Lower leg skin (tissue), 4 donors: ENCODE data around the gene OR5M11. TPM values are rescaled to one million over a fixed set of nuclear protein-coding genes. Genes with fewer than 3 reads are reported as not detected.

Experiments
- DNase-seq, 2 donors: peaks; one replicate each; pipeline ENCODE4 v3.0.0-alpha.2; 2019; ENCODE audit warnings: low spot score in 2 of 2
- H3K4me3 ChIP-seq: fragments of 200-600 bp; sonication (generic); 2 replicates; pipeline ENCODE4 v1.5.1; 2017; ENCODE audit warnings: mild to moderate bottlenecking, low read depth; ENCODE audit not compliant: poor library complexity, severe bottlenecking
- POLR2A ChIP-seq, 2 donors: fragments of 450-650 bp; IDR thresholded peaks; one replicate each; pipeline ENCODE4 v1.6.1; 2016 to 2017; ENCODE audit warnings: antibody characterized with exemption in 2 of 2, mild to moderate bottlenecking in 1 of 2, moderate library complexity in 1 of 2
- WGBS, 2 donors: methylation state at CpG; one replicate each; pipeline ENCODE4 v1.1.5; 2018; 5-methylcytosine and 5-hydroxymethylcytosine counted together
- intact Hi-C: fragments of 100-400 bp; cut with DNase I; formaldehyde crosslinking; loops from one replicate; pipeline ENCODE4 v1.15.0; 2023; ENCODE audit warnings: low total_unique reads
- total RNA-seq, 4 donors: library from RNA; depleted of rRNA; stranded (reverse); fragments of >200 nt; gene quantifications; one replicate each; pipeline ENCODE4 v1.1.0, GENCODE V29; 2016
- TF ChIP-seq, protein P1 (sequence below), 3 donors: fragments of 450-650 bp; IDR thresholded peaks; one replicate each; pipeline ENCODE4 v1.5.1; 2016; ENCODE audit warnings: antibody characterized with exemption in 3 of 3, mild to moderate bottlenecking in 3 of 3, moderate library complexity in 2 of 3

OR5M11 gene
- total RNA-seq, 4 donors from 2014 or later, result 0.38 TPM; not detected in 3

DNA sequence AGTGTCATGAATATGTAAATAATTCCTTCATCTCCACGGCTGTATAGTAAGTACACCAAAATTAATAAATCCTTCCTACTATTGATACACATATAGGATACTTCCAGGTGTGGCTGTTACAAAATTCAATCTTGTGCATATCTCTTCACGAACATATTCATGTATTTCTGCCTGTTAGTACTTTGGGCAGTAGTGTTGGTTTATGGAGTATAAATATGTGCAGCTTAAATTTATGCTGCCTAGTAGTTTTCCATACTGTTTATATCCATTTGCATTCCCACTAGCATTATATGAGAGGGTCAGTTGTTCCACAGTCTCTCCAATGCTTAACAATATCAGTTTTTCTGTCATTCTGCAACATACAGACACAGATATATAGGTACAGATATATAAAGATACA is 47.9 kb downstream of the OR5M11 start:
- DNase-seq, result no peak
- H3K4me3 ChIP-seq, result no peak overlapping the region
- WGBS, 2 donors, result 84 to 87% methylated on average over 2 of the region's 2 CpGs
- TF ChIP-seq POLR2A (IDR thresholded peaks at IDR 0.05), result no peak
- TF ChIP-seq, protein P1, sequence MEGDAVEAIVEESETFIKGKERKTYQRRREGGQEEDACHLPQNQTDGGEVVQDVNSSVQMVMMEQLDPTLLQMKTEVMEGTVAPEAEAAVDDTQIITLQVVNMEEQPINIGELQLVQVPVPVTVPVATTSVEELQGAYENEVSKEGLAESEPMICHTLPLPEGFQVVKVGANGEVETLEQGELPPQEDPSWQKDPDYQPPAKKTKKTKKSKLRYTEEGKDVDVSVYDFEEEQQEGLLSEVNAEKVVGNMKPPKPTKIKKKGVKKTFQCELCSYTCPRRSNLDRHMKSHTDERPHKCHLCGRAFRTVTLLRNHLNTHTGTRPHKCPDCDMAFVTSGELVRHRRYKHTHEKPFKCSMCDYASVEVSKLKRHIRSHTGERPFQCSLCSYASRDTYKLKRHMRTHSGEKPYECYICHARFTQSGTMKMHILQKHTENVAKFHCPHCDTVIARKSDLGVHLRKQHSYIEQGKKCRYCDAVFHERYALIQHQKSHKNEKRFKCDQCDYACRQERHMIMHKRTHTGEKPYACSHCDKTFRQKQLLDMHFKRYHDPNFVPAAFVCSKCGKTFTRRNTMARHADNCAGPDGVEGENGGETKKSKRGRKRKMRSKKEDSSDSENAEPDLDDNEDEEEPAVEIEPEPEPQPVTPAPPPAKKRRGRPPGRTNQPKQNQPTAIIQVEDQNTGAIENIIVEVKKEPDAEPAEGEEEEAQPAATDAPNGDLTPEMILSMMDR (IDR thresholded peaks at IDR 0.05), result no peak
- intact Hi-C loops, result no loop called here

Other genes starting within 250 kb of the OR5M11 start
- gene OR8K3, start 228.1 kb downstream of the OR5M11 start, total RNA-seq, result not detected
- not detected for gene OR8K1, start 197.2 kb downstream of the OR5M11 start, total RNA-seq
- gene OR8J1, start 189.0 kb downstream of the OR5M11 start, total RNA-seq, result not detected
- gene OR8U1, start 167.6 kb downstream of the OR5M11 start, total RNA-seq, result not detected
- gene OR5AL1, start 130.6 kb downstream of the OR5M11 start, total RNA-seq, result not detected
- gene OR5M3, start 69.9 kb downstream of the OR5M11 start, total RNA-seq, result not detected
- not detected for gene OR5M8, start 51.9 kb downstream of the OR5M11 start, total RNA-seq
- gene OR5M10, start 34.5 kb upstream of the OR5M11 start, total RNA-seq, result not detected
- gene OR5M1, start 71.6 kb upstream of the OR5M11 start, total RNA-seq, result not detected
- gene OR5AP2, start 99.2 kb upstream of the OR5M11 start, total RNA-seq, result not detected
- not detected for gene OR5AR1, start 120.4 kb upstream of the OR5M11 start, total RNA-seq
- gene OR9G1, start 155.8 kb upstream of the OR5M11 start, total RNA-seq, result not detected
- not detected for gene OR9G4, start 205.4 kb upstream of the OR5M11 start, total RNA-seq